Hindlimb muscle (tissue), 1 donor: ENCODE data around the gene PIWIL4. TPM values are rescaled to one million over a fixed set of nuclear protein-coding genes. Genes with fewer than 3 reads are reported as not detected.
"Not testable (repeated sequence)": the region's sequence is repeated elsewhere in the genome, so short reads cannot be mapped to it uniquely, and the experiment has no call there.

Experiments used
- DNase-seq: peaks from one replicate; pipeline ENCODE4 v3.0.0-alpha.2; 2013
- polyA plus RNA-seq: library from polyadenylated mRNA; unstranded; fragments of 120-200 nt; gene quantifications from one replicate; pipeline ENCODE4 v1.2.1, GENCODE V29; 2013; ENCODE audit not compliant: insufficient read length

The PIWIL4 gene
- polyA plus RNA-seq, 1 donor: 5.6 TPM

- DNase-seq: no peak
Observed at GRCh38 chr11:94639901-94640721, 72.9 kb downstream of the PIWIL4 start.

GRCh38 chr11:94641167-94641761, 74.1 kb downstream of the PIWIL4 start:
- no peak for DNase-seq

GRCh38 chr11:94643186-94643585, 76.0 kb downstream of the PIWIL4 start:
- not testable (repeated sequence) for DNase-seq

- no peak for DNase-seq
Observed at GRCh38 chr11:94647926-94648325, 80.8 kb downstream of the PIWIL4 start.

GRCh38 chr11:94648789-94649188, 81.6 kb downstream of the PIWIL4 start:
- no peak for DNase-seq

GRCh38 chr11:94649254-94649653, 82.1 kb downstream of the PIWIL4 start:
- DNase-seq: no peak

GRCh38 chr11:94649964-94650623, 82.9 kb downstream of the PIWIL4 start:
- no peak for DNase-seq

- peak; percentile 52 for DNase-seq
Observed at GRCh38 chr11:94650756-94651155, 83.6 kb downstream of the PIWIL4 start.

- DNase-seq: no peak
Observed at GRCh38 chr11:94652735-94653284, 85.6 kb downstream of the PIWIL4 start.

GRCh38 chr11:94653561-94653960, 86.4 kb downstream of the PIWIL4 start:
- no peak for DNase-seq

- no peak for DNase-seq
Observed at GRCh38 chr11:94654201-94654600, 87.0 kb downstream of the PIWIL4 start.

GRCh38 chr11:94655291-94655690, 88.1 kb downstream of the PIWIL4 start:
- DNase-seq: no peak

- no peak for DNase-seq
Observed at GRCh38 chr11:94655956-94656355, 88.8 kb downstream of the PIWIL4 start.

GRCh38 chr11:94656968-94657367, 89.8 kb downstream of the PIWIL4 start:
- no peak for DNase-seq

GRCh38 chr11:94657629-94658028, 90.5 kb downstream of the PIWIL4 start:
- no peak for DNase-seq

- DNase-seq: no peak
Observed at GRCh38 chr11:94658386-94658785, 91.2 kb downstream of the PIWIL4 start.

- no peak for DNase-seq
Observed at GRCh38 chr11:94658888-94659287, 91.7 kb downstream of the PIWIL4 start.

- no peak for DNase-seq
Observed at GRCh38 chr11:94661444-94661843, 94.3 kb downstream of the PIWIL4 start.

- DNase-seq: no peak
Observed at GRCh38 chr11:94662065-94662779, 95.1 kb downstream of the PIWIL4 start.

GRCh38 chr11:94662846-94663390, 95.8 kb downstream of the PIWIL4 start:
- DNase-seq: no peak

GRCh38 chr11:94664346-94664745, 97.2 kb downstream of the PIWIL4 start:
- no peak for DNase-seq

- no peak for DNase-seq
Observed at GRCh38 chr11:94665116-94665659, 98.0 kb downstream of the PIWIL4 start.
